SIG-M5 (cell line): ENCODE measurements around the gene CPNE2.

Experiments used
- DNase-seq: peaks from one replicate; lab custom pipeline; 2025; lab: John Stamatoyannopoulos, UW

CPNE2 gene

DNA sequence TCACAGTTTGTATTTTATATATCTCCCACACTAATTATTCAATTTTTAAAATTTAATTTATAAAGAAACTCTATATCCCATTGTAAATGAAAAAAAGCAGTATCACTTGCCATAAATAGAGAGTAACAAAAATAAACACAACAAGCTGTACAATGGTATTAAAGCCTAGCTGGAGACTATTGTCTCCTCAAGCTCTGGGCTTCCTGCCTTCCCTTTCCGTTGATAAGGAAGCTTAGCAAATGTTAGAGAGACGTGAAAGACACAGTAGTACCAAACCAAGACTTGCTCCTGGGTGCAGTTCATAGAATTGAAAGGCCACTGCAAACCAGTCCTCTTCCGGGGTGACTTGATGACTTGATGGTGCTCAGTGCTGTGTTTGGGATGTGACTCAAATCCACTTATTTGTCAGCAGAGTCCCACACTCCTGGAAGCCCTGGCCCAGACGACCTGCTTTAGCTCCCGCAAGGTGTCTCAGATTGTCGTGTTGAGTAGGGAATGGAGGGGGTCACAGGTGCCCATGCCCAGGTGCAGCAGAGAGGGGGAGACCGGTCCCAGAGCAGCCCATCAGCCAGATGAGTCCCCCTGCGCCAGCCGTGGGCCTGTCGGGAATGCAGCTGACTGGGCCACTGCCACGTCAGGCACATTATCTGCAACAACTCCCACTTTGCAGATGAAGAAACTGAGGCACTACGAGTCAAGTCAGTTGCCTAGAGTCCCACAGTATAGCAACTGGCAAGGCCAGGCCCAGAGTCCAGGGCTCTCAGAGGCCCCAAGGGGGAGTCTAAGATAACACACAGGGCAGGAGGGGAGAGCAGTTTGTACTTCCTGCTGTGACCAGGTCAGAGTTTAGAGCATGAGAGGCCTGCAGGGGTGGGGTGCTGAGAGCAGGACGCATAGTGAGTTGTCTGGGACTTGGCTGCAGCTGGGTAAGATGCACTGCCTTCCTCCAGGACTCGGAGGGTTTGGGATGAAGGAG is 53.0 kb downstream of the CPNE2 start:
- no peak for DNase-seq

DNA sequence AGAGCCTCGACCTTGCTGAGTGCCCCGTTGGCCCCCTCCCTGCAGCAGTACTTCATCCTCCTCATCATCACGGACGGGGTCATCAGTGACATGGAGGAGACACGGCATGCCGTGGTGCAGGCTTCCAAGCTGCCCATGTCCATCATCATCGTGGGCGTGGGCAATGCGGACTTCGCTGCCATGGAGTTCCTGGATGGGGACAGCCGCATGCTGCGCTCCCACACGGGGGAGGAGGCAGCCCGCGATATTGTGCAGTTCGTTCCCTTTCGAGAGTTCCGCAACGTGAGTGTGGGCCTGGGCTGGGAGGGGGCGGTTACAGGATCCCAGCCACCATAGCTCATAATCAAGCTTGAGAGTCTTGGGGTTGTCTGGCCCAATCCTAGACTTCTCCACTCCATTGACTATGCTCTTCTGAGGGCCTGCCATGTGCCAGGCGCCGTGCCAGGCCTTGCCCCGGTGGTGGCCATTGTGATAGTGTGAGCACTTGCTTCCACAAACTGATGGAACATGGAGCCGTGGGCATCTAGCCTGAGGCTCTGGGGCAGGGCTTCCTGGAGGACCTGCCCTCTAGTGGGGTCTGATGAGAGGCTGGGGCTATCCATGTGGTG is 53.8 kb downstream of the CPNE2 start:
- no peak for DNase-seq

DNA sequence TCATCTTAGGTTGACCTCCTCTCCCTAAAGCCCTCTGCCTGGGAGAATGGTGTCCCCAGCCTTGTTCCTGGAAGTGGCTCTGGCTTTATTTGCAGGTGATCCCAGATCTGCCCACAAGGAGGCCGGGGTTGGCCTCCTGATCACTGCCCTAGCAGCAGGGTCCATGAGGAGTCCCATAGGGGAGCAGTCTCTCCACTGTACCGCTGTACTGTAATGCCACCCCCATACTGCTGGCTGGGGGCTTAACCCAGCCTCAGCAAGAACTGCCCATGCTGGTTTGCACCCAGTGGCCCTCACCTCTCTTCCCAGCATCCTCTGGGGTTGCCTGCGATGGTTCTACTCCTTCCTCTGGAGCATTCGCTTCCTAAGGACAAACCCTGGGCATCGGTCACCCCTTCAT is 54.4 kb downstream of the CPNE2 start:
- DNase-seq: no peak

DNA sequence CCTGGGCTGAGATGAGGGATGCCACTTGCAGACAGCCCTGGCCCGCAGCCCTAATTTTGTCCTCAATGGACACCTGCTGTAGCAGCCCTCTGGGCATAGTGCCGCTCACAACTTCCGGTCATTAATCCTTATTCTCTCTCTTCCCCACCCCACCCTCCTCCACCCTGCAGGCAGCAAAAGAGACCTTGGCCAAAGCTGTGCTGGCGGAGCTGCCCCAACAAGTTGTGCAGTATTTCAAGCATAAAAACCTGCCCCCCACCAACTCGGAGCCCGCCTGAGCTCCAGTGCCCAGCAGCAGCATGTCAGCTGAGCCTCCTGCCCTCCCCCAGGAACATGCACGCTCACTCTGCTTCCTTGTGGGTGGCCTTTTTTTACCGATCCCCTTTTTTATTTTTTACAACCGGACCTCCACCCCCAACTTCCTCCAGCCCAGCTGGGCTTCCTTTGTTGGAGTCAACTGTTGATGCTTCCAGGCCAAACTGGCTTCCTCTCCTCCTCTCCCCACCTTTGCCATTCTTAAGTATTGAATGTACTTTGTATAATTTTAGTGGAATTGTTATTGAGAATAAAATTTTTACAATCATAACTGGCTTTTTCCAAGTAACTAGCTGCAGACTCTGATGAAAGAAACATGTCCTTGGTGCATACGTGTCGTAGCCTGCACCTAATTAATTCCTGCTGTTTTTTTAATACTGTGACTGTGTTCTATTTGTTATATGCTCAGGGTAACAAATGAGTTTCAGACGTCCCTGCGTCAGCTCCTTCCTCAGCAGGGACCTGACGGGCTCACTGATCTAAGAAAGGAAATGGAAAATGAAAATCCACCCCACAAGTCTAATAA is 55.2 kb downstream of the CPNE2 start:
- DNase-seq: no peak

DNA sequence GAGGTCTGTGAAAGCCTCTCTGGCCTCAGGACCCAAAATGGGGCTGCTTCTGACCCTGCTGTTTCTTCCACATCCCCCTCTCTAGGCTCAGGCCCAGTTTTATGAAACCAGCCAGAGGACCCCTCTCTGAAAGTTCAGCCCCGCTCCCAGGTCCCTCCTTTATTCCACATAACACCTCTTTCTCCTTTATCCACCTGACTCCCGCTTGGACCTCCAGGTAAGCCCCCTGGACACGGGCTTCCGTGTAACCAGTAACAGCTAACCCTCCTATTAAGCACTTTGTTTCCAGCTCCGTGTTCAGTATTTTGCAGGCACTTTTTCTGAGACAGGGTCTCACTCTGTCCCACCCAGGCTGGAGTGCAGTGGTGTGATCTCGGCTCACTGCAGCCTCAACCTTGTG is 56.1 kb downstream of the CPNE2 start:
- no peak for DNase-seq

DNA sequence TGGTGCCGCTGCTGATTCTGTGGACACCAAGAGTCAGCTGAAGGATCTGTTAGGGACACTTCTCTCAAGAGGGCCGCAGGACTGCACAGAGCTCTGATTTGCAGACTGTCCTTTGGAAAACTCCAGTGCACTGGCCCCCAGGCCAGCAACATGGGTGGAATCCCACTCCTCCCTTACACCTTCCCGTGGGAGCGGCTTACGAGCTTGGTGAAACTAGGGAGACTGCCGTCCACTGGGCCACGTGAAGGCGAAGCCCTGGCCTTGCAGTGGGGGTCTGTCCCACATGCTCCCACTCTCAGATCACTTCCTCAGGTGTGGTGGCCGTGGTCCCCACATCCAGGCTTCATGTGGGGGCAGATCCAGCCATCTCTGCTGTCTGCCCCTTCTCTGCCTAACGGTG is 57.0 kb downstream of the CPNE2 start:
- DNase-seq: no peak

DNA sequence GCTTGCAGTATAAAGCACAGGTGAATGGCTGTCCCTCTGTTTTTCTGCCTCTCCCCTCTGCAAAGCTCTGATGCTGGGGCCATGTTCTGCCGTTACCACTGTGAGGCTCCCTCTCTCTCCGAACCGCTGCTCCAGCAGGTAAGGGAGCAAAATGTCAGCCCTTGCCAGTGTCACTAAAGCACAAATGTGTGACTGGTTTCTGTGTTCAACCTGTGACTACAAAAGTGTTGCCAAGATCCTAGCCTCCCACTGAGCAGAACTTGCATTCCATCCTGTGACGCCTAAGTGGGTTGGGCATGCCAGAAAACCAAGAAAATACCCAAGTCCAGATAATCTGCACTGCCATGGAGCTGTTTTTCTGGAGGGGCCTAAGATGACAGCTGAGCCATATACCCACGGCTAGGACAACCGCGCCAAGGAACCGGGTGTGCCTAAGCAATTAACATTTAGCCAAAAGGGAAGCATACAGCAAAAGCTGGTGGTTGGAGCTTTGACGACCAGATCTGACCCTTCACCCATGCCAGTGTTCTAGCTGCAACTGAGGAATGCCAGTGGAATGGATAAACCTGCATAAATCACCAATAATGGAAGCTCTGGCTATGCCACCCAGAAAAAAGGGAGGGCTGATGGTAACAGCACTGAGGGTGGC is 58.4 kb downstream of the CPNE2 start:
- no peak for DNase-seq

DNA sequence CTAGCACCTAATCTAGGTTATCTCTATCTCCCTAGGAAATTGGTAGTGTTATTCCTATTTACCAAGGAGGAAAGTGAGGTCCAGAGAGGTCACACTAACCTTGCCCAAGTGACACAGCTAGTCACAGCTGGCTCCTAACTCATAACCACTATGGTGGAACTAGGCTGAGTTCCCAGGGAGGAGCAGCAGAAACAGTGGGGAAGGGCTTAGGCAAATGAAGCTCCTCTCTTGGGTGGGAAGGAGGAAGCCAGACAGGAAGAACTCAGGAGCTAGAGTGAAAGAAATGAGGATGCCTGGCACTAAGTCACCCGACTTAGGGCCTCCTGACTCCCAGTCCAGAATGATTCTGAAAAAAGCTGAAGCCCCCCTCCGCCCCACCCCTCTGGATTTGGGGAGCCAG is 59.0 kb downstream of the CPNE2 start:
- no peak for DNase-seq

DNA sequence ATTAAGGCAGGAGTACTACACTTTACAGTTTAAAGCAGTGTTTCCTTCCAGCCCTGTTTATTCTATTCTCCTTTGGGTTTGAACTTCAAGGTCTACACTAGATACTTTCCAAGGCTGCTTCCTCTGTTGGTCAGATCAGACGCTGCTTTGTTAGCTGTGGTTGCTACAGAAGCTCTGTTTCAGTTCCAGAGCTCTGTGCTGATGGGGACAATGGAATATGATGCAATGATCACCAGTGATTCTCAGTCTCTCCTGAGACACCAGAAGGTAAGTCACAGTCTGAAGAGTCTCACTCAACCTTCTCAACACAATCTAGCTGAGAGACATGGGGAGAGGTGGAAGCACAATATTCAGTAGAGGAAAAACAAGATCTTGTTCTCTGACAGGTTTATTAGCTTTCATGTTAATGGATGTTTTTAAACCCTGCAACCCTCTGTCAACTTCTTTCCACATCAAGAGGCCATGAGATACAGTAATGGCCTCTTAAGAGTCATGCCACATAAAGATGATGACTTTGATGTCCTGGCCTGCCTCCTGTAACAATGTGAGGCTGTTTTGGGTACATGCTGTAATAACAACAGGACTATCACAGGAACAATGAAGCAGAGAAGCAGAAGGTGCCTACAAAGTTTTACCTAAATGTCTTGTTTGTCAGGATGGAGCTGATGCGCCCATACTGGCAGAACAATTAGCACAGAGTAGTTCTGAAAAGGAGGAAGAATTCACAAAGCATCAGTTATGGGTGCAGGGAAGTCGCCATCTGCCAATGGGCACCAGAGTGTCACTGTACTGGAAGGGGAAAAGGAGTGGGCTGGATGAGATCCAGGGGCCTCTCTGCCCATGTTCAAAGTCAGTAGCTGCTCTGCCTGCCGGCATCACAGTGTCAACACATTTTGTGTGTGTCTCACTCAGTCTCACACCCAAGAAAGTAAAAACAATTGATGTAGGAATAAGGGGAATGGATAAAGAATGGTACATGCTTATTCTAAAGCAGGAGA is 60.0 kb downstream of the CPNE2 start:
- DNase-seq: no peak

DNA sequence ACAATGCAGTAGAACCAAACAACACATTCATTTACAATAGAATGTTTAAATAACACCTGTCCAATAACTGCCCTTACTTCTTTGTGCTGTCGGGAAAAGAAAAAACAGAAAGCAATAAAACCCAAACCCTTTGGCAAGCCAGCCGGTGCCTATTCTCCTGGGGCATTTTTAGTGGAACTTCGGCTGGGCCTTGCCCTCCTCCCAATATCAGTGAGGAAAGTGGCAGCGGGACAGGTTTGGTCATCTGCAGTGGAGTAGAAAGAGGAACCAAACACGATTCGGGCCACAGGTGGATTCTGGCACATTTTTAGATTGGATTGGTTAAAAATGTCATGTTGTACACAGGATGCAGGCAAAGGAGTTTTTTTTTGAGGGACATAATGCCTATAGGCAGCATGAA is 61.5 kb downstream of the CPNE2 start:
- no peak for DNase-seq

DNA sequence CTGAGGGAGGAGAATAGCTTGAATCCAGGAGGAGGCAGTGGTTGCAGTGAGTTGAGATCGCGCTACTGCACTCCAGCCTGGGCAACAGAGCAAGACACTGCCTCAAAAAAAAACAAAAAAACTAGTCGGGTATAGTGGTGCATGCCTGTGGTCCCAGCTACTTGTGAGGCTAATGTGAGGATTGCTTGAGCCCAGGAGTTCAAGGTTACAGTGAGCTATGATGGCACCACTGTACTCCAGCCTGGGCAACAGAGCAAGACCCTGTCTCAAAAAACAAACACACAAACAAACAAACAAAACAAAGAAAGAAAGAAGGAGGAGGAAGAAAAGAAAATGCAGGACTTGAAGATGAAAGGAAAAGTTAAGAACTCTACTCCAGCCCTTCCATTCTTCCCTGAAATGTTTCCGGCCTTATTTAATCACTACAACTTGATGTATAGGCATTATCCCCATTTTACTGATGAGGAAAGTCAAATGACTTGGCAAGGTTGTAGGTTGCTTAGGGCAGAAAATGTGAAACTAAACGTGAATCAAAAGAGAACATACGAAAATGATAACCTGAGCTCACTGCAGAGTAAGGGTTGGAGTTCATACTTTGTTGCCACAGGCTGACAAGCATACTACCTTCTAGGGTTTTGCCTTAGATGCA is 63.4 kb downstream of the CPNE2 start:
- DNase-seq: no peak

DNA sequence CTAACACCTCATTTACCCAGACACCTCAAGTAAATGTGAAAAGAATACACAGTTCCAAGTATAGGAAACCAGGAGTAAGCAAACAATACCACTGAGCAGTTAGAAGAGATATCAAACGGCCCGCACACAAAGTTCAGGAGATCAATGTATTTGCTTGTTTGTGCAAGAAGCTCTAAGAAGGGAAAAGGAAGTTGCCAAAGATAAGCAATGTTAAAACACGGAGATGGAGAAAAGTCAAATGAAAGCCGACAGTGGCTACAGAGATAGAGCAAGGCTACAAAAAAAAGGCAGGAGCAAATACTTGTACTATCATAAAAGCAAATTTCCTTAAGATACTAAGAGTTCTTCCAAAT is 63.9 kb downstream of the CPNE2 start:
- DNase-seq: no peak

DNA sequence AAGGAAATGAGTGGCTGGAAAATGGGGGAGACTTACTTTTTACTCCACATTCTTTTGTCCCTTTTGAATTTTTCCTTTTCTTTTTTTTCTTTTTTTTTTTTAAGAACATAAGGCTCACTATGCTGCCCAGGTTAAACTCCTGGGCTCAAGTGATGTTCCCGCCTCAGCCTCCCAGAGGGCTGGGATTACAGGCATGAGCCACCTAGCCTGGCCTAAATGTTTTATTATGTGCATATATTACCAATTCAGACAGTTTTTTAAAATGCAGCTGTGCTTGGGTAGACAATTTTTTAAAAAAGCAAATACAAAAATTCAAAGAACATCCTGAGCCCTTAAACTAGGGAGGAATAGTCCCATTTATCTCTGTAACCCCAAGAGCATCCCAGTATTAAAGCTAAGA is 65.2 kb downstream of the CPNE2 start:
- DNase-seq: no peak

DNA sequence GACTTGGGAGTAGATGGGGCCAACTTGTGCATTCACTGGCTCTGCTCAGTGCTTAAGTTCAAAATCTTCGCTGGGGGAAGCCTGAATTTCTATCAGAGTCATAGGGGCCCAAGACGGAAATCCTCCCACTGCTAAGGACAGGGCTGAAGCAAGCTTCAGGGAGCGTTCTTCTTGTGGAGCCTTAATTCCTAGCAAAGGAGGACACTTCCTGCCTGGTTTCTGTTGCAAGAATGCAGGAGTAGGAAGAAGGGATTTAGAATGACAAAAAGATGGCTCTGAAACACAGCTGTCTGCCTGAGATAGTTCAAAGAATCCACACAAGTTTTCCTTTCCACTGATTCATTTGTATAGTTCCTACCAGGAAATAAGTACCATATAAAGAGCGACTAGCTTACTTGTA is 67.1 kb downstream of the CPNE2 start:
- DNase-seq: no peak

DNA sequence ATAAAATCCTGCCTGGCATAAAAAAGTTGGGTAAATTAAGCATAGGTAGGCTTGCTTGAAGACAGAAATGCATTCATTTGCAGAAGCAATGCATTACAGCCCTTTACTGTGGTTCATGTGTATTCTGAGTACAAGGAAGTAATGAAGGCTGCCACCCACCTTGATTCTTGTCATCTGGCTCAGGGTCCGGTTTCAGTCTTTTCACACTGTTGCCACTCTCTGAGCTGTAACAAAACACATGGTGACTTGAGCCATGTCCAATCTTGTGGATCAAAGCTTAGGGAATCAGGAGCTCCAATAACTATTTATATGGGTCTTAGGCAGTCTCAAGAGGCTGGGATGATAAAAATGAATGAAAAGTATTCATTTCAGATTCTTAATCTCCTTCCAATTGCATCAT is 71.5 kb downstream of the CPNE2 start:
- no peak for DNase-seq

DNA sequence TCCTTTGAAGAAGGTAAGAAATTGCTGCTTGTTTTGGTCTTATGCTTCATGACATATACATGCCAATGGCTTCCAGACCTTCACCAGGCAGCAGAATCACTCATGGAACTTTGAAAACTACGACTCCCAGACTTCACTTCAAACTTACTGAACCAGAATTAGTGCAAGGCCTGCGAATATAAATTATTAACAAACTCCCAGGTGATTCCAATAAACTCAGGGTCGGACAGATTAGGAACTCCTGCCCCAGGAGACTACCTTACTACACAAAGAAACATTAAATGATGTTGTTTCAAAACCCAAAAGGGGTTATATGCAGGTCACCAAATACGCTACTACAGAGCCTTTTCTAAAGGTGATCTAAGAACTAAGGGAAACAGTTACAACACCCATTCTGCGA is 73.1 kb downstream of the CPNE2 start:
- no peak for DNase-seq

DNA sequence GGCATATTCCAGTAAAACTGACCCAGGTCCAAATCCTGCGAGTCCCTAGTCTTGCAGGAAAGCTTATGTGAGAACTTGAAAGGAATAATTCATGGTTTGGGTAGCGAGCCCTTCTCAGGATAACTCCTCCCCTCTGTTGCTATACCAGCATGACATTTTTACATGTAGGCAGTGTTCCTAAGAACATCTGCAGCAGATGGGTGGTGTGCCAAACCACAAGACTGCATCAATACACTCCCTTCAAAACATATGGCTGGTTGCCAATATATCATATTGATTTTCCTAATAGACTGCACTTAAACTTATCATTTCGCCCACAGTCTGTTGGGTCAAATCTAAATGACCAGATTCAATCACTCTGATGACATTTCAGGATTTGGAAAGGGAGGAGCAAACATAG is 73.6 kb downstream of the CPNE2 start:
- DNase-seq: no peak

DNA sequence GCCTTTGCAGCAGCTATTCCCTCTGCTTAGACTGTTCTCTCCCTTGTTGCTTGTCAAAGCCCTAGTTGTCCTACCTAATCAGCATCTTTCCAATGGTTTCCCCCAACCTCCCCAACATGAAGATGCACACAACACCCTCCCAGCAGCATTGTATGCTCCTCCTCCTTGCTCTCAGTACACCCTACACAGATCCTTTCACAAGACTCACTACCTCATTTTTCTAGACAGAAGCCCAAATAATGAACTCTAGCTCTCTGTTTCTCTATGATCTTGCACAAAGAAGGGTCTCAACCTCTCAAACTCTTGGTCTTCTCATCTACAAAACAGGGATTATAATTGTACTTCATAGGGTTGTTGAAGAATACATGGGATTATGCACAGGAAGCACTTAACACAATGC is 74.1 kb downstream of the CPNE2 start:
- no peak for DNase-seq

DNA sequence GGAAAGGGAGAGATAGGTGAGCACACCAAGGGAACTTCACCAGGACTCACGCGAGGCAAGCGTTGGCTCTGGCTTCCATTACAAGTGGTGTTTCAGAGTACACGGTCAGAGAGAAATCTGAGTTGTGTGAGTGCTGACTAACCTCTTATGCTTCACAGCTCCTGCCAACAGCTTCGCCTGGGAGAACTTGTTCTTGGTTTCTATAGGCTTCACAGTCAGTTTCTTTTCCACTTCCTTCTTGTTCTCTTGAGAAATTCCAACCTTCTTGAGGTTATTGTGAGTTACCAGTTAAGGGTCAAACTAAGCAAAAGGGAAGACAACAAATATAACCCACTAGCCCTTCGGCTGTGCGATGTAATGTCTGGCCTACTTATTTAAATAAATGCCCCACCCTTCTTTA is 74.6 kb downstream of the CPNE2 start:
- no peak for DNase-seq

DNA sequence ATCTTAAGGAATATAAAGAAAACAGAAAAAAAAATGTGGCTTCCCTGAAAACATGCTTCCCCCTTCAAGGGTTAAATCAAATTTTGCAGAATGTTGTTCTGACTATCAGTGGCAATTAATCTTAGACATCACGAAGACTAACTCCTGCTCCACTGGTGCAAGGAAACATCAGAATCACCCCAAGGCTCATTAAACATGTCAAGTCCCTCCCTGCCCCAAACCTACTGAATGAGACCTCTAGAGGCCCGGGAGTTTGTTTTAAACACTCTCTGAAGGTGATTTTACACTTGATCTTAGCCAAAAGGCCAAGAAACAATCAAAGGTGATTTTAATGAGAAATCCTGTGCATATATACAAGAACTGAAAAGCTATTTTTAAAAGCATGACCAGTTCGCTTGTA is 75.2 kb downstream of the CPNE2 start:
- DNase-seq: no peak

DNA sequence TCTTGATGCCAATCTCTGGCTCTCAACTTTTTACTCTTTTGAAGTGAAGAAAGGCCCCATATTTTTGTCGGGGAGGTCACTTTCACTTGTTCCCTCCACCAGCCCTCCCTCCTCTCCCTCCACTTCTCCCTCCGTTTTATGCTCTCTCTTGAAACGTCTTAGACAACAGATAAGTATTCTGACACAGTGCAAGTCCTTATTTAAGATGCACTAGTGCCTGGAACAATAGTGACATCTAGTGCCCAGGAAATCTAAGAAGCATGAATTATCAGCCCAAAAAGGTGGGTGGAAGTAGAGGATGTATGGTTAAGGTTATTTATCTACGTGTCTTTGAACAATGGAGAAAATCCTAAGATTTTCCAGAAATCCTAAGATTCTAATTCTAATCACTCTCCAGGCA is 75.6 kb downstream of the CPNE2 start:
- no peak for DNase-seq
